GM12873 (cell line): ENCODE results near the gene C3orf22.
A peak's percentile ranks its signal among the peaks of the same experiment; 100 is the strongest.

ENCODE experiments used
- CTCF ChIP-seq: IDR thresholded peaks from 2 replicates; pipeline ENCODE4 v1.5.1; 2012; ENCODE audit warnings: low read depth, mild to moderate bottlenecking, moderate library complexity, low read length, control low read depth; ENCODE audit not compliant: insufficient read depth; ENCODE audit errors: missing control alignments

C3orf22 gene

GRCh38 chr3:126527006-126527405 is 31.7 kb downstream of the C3orf22 start:
- no peak for TF ChIP-seq CTCF

- no peak for TF ChIP-seq CTCF
Observed at GRCh38 chr3:126526668-126527005, 32.1 kb downstream of the C3orf22 start.

GRCh38 chr3:126525853-126526667 is 32.7 kb downstream of the C3orf22 start:
- no peak for TF ChIP-seq CTCF

- no peak for TF ChIP-seq CTCF
Observed at GRCh38 chr3:126525091-126525852, 33.5 kb downstream of the C3orf22 start.

- no peak for TF ChIP-seq CTCF
Observed at GRCh38 chr3:126524429-126524988, 34.2 kb downstream of the C3orf22 start.

- TF ChIP-seq CTCF, result no peak
Observed at GRCh38 chr3:126523745-126524428, 34.8 kb downstream of the C3orf22 start, which contains the start of gene CHST13. Gene CHST13, plus strand, starts transcription at chr3:126524155. Its CDS starts 178 bp downstream, at chr3:126524333.

- TF ChIP-seq CTCF, result peak; percentile 87
Observed at GRCh38 chr3:126522363-126522788, 36.4 kb downstream of the C3orf22 start.
